Activated CD4-positive, alpha-beta T cell treated with anti-CD3 and anti-CD28 coated beads, Interleukin-2, amount 50 U/mL, for 1 hour (primary cell): ENCODE measurements around the gene LRRC2.
"Not testable (repeated sequence)": the region's sequence is repeated elsewhere in the genome, so short reads cannot be mapped to it uniquely, and the experiment has no call there.

Experiments
- DNase-seq: peaks from one replicate; pipeline ENCODE4 v3.0.0-alpha.2; 2020

Gene LRRC2

GRCh38 chr3:46494491-46494890 is 71.6 kb downstream of the LRRC2 start:
- not testable (repeated sequence) for DNase-seq

- no peak for DNase-seq
These were observed 73.1 kb downstream of the LRRC2 start for GRCh38 chr3:46492890-46493547.

GRCh38 chr3:46491089-46492070 is 74.7 kb downstream of the LRRC2 start:
- no peak for DNase-seq

GRCh38 chr3:46490338-46491084 is 75.6 kb downstream of the LRRC2 start:
- DNase-seq, result no peak

GRCh38 chr3:46489875-46490274 is 76.2 kb downstream of the LRRC2 start:
- DNase-seq, result no peak

GRCh38 chr3:46489381-46489780 is 76.7 kb downstream of the LRRC2 start:
- DNase-seq, result no peak

GRCh38 chr3:46488735-46489361 is 77.3 kb downstream of the LRRC2 start:
- DNase-seq, result peak; percentile 96

GRCh38 chr3:46485779-46486175 is 80.3 kb downstream of the LRRC2 start:
- no peak for DNase-seq

- no peak for DNase-seq
These were observed 81.0 kb downstream of the LRRC2 start for GRCh38 chr3:46484911-46485778.

GRCh38 chr3:46484388-46484787 is 81.7 kb downstream of the LRRC2 start:
- no peak for DNase-seq

- no peak for DNase-seq
These were observed 82.3 kb downstream of the LRRC2 start for GRCh38 chr3:46483825-46484224.

- no peak for DNase-seq
These were observed 83.3 kb downstream of the LRRC2 start for GRCh38 chr3:46482632-46483350.

- DNase-seq, result no peak
These were observed 84.5 kb downstream of the LRRC2 start for GRCh38 chr3:46481636-46482035.

GRCh38 chr3:46480491-46481195 is 85.5 kb downstream of the LRRC2 start:
- no peak for DNase-seq

GRCh38 chr3:46479696-46480095 is 86.4 kb downstream of the LRRC2 start:
- DNase-seq, result no peak

- no peak for DNase-seq
These were observed 87.1 kb downstream of the LRRC2 start for GRCh38 chr3:46479021-46479420.

- DNase-seq, result no peak
These were observed 87.8 kb downstream of the LRRC2 start for GRCh38 chr3:46478341-46478740.

- no peak for DNase-seq
These were observed 88.3 kb downstream of the LRRC2 start for GRCh38 chr3:46477756-46478155.

GRCh38 chr3:46477145-46477544 is 89.0 kb downstream of the LRRC2 start:
- no peak for DNase-seq

GRCh38 chr3:46472736-46473135 is 93.4 kb downstream of the LRRC2 start:
- DNase-seq, result no peak
